ENCODE measurements around the gene PTPN9.

PTPN9 gene

DNA sequence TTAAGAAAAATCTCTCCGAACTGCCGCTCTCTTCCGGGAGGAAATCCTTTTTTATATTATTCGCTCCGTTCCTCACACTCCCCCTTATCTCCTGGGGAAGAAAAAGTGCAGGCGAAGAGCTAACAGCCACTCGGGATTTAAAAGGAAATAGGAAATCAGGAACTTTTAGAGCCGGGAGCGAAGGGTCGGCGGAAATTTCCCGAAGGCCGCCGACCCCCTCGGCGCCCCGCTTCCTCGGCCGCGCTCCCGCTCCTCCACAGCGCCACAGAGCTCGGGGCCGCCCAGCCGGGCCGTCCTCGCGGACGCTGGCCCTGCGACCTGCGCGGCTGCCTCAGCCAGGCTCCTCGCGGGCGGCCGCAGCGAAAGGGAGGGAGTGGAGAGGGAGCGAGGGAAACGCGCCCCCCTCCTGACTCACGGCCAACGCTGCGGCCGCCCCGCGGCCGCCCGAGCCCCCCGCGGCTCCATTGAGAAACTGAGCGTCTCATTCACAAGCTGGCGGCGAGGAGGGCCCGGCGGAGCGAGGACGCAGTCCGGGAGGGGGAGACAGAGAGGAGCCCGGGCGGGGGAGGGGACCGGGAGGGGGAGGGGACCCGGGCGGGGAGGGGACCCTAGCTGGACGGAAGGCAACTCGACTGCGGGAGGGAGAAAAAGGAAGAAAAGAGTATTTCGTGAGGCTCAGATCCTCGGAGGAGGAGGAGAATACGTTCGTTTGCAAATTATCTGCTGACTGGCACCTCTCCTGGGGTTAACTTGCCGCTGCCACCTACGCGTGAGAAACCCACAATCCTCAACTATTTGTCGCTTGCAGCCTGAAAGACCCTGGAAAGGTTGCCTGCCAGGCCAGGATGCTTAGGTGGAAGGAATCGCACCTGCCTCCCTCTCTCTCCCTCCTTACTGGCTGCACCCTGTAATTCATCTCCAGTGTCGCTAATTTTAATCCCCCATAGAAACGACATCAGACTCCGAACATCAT is at the start of gene PTPN9:
Gene PTPN9 (minus strand): TSS at position 368 of the 973 bp plus-strand sequence. CDS start 539 bp downstream, outside the sequence.
- no peaks in the 10 kb centered on the region for H4K20me1 ChIP-seq (ENCODE audit: insufficient read depth)
- no peaks in the 10 kb centered on the region for H3K27me3 ChIP-seq (ENCODE audit: insufficient read depth, low read depth)
- H3K9ac ChIP-seq, result peak within 1 kb of the TSS; percentile 94
- peak within 1 kb of the TSS; percentile 67 for H3K4me2 ChIP-seq
- no peaks in the 10 kb centered on the region for H3K36me3 ChIP-seq (ENCODE audit: insufficient read depth)
- H2AFZ ChIP-seq (ENCODE audit: low read depth), result peak within 1 kb of the TSS; percentile 96
- peak within 1 kb of the TSS; percentile 73 for H3K27ac ChIP-seq
- peak; percentile 24; the same call in 1 of the 2 replicates for TF ChIP-seq CTCF (conservative IDR thresholded peaks at IDR 0.05; ENCODE audit: low read depth, low read length)
- H3K79me2 ChIP-seq (ENCODE audit: insufficient read depth, low read depth), result peaks cover 24% of the 10 kb centered on the region; the same call in 1 of the 2 replicates
- H3K4me1 ChIP-seq (ENCODE audit: low read depth, poor library complexity, severe bottlenecking), result peaks cover 17% of the 10 kb centered on the region
- no peak within 1 kb of the TSS for H3K4me3 ChIP-seq (IDR thresholded peaks at IDR 0.05; ENCODE audit: insufficient read depth, low read depth, low read length)

GRCh38 chr15:75625542-75626347 is 46.6 kb upstream of the PTPN9 start, which contains the start of gene SNUPN:
Gene SNUPN, minus strand, starts transcription at chr15:75625725. Its CDS starts 4,674 bp downstream, at chr15:75621051.
- Histone ChIP-seq H2AFZ (ENCODE audit: low read depth) (peak within 1 kb of the TSS; percentile 99), H3K4me1 (ENCODE audit: low read depth, poor library complexity, severe bottlenecking) (peaks cover 15% of the 10 kb centered on the region), H3K79me2 (ENCODE audit: insufficient read depth, low read depth) (no peaks in the 10 kb centered on the region), H3K9ac (peak within 1 kb of the TSS; percentile 96), H3K27me3 (ENCODE audit: insufficient read depth, low read depth) (no peaks in the 10 kb centered on the region), H3K4me3 (IDR thresholded peaks at IDR 0.05; ENCODE audit: insufficient read depth, low read depth, low read length) (no peak within 1 kb of the TSS), H3K36me3 (ENCODE audit: insufficient read depth) (no peaks in the 10 kb centered on the region), H4K20me1 (ENCODE audit: insufficient read depth) (no peaks in the 10 kb centered on the region), H3K4me2 (peak within 1 kb of the TSS; percentile 86), H3K27ac (peak within 1 kb of the TSS; percentile 95)
- TF ChIP-seq CTCF (conservative IDR thresholded peaks at IDR 0.05; ENCODE audit: low read depth, low read length), result no peak

DNA sequence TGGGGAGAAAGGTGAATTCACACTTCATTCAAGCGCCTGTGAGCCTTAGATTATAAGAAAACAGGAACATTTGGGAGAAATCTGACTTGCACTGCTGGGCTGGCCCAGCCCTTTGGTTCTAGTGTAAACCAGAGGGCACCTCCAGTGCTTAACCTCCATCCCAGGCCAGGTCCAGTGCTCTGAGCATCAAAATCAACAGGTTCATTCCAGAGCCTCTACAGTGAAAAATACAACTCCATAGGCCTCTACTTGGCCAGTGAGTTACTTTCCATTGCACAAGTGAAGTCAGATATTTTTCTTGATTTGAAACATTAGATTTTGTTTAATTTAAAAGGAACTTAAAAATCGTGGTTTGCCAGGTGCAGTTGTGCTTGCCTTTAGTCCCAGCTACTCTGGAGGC is 43.4 kb upstream of the PTPN9 start:
- no peak for TF ChIP-seq CTCF (conservative IDR thresholded peaks at IDR 0.05; ENCODE audit: low read depth, low read length)
- H3K79me2 ChIP-seq (ENCODE audit: insufficient read depth, low read depth), result no peaks in the 10 kb centered on the region
- H3K4me3 ChIP-seq (IDR thresholded peaks at IDR 0.05; ENCODE audit: insufficient read depth, low read depth, low read length), result no peak overlapping the region
- peaks cover 22% of the 10 kb centered on the region for H3K4me1 ChIP-seq (ENCODE audit: low read depth, poor library complexity, severe bottlenecking)
- H3K9ac ChIP-seq, result no peak overlapping the region
- H4K20me1 ChIP-seq (ENCODE audit: insufficient read depth), result no peaks in the 10 kb centered on the region
- no peaks in the 10 kb centered on the region for H3K27me3 ChIP-seq (ENCODE audit: insufficient read depth, low read depth)
- H2AFZ ChIP-seq (ENCODE audit: low read depth), result no peak overlapping the region
- no peak overlapping the region for H3K27ac ChIP-seq
- no peaks in the 10 kb centered on the region for H3K36me3 ChIP-seq (ENCODE audit: insufficient read depth)
- H3K4me2 ChIP-seq, result no peak overlapping the region

GRCh38 chr15:75620841-75621391 is 41.8 kb upstream of the PTPN9 start:
- Histone ChIP-seq H3K4me3 (IDR thresholded peaks at IDR 0.05; ENCODE audit: insufficient read depth, low read depth, low read length) (no peak overlapping the region), H3K9ac (no peak overlapping the region), H3K79me2 (ENCODE audit: insufficient read depth, low read depth) (no peaks in the 10 kb centered on the region), H4K20me1 (ENCODE audit: insufficient read depth) (no peaks in the 10 kb centered on the region), H3K27ac (no peak overlapping the region), H3K36me3 (ENCODE audit: insufficient read depth) (no peaks in the 10 kb centered on the region; the same call in 1 of the 2 replicates), H3K4me1 (ENCODE audit: low read depth, poor library complexity, severe bottlenecking) (peaks cover 22% of the 10 kb centered on the region), H3K4me2 (no peak overlapping the region), H2AFZ (ENCODE audit: low read depth) (no peak overlapping the region), H3K27me3 (ENCODE audit: insufficient read depth, low read depth) (no peaks in the 10 kb centered on the region)
- no peak for TF ChIP-seq CTCF (conservative IDR thresholded peaks at IDR 0.05; ENCODE audit: low read depth, low read length)
